Measurements from ENCODE around the gene NPTX2.
"Not testable (repeated sequence)": the region's sequence is repeated elsewhere in the genome, so short reads cannot be mapped to it uniquely, and the experiment has no call there.

Gene NPTX2, protein sequence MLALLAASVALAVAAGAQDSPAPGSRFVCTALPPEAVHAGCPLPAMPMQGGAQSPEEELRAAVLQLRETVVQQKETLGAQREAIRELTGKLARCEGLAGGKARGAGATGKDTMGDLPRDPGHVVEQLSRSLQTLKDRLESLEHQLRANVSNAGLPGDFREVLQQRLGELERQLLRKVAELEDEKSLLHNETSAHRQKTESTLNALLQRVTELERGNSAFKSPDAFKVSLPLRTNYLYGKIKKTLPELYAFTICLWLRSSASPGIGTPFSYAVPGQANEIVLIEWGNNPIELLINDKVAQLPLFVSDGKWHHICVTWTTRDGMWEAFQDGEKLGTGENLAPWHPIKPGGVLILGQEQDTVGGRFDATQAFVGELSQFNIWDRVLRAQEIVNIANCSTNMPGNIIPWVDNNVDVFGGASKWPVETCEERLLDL

DNA sequence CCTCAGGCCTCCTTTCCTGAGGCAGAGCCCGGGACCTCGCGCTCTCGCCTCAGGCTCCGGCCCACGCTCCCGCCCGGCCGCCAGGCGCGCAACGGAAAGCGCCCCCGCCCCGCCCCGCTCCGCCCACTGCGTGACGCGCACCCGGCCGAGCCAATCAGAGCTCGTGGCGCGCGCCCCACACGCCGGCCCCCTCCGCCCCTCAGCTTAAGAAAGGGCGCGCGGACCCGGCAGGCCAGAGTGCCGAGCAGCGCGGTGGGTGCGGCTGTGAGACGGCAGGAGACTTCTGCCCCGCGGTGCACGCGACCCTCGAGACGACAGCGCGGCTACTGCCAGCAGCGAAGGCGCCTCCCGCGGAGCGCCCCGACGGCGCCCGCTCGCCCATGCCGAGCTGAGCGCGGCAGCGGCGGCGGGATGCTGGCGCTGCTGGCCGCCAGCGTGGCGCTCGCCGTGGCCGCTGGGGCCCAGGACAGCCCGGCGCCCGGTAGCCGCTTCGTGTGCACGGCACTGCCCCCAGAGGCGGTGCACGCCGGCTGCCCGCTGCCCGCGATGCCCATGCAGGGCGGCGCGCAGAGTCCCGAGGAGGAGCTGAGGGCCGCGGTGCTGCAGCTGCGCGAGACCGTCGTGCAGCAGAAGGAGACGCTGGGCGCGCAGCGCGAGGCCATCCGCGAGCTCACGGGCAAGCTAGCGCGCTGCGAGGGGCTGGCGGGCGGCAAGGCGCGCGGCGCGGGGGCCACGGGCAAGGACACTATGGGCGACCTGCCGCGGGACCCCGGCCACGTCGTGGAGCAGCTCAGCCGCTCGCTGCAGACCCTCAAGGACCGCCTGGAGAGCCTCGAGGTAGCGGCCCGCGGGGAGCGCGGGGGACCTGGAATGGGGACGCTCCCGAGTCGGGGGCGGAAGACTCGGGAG lies at the start of gene NPTX2:
TSS of gene NPTX2 (plus strand) at position 235 of the 909 bp plus-strand sequence. CDS start at position 412, 177 bp downstream.
- Histone ChIP-seq H3K9me3 (ENCODE audit: control insufficient read depth, insufficient read depth, low read depth, low read length) (no peaks in the 10 kb centered on the region), H3K9ac (ENCODE audit: low read length) (peak within 1 kb of the TSS; percentile 40), H3K27ac (ENCODE audit: low read depth, low read length) (no peak within 1 kb of the TSS), H3K27me3 (ENCODE audit: control insufficient read depth, insufficient read depth, low read length) (peaks cover 87% of the 10 kb centered on the region), H3K36me3 (ENCODE audit: control insufficient read depth, insufficient read depth, low read length) (no peaks in the 10 kb centered on the region), H3K4me3 (ENCODE audit: low read depth, low read length) (peak within 1 kb of the TSS; percentile 68), H3K4me1 (ENCODE audit: control insufficient read depth, insufficient read depth, low read length) (peaks cover 10% of the 10 kb centered on the region)

DNA sequence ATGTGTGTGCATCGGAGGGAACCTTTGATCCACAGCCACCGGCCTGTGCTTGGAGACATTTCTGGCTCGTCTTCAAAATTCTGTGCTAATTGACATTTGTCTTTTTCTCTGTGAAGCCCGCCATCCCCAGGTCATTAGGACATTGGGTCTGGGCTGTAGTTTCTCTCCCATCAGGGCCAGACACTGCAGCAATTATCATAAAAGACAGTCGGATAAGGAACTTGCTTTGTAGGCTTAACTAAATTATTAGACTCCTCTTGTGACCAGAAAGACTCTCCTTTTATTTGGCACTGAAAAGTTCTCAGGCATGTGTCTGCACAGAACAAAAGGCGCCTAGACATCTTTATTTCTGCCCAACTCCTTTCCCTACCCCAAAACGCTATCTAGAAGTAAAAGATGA lies 49.1 kb upstream of the NPTX2 start:
- H3K9me3 ChIP-seq (ENCODE audit: control insufficient read depth, insufficient read depth, low read depth, low read length): peaks cover 14% of the 10 kb centered on the region; the same call in 1 of the 2 replicates
- H3K4me3 ChIP-seq (ENCODE audit: low read depth, low read length): no peak overlapping the region
- H3K27ac ChIP-seq (ENCODE audit: low read depth, low read length): no peak overlapping the region
- no peaks in the 10 kb centered on the region for H3K4me1 ChIP-seq (ENCODE audit: control insufficient read depth, insufficient read depth, low read length)
- H3K27me3 ChIP-seq (ENCODE audit: control insufficient read depth, insufficient read depth, low read length): no peaks in the 10 kb centered on the region
- no peaks in the 10 kb centered on the region for H3K36me3 ChIP-seq (ENCODE audit: control insufficient read depth, insufficient read depth, low read length)
- H3K9ac ChIP-seq (ENCODE audit: low read length): no peak overlapping the region

GRCh38 chr7:98568891-98569290 lies 48.2 kb upstream of the NPTX2 start:
- no peak overlapping the region for H3K27ac ChIP-seq (ENCODE audit: low read depth, low read length)
- H3K27me3 ChIP-seq (ENCODE audit: control insufficient read depth, insufficient read depth, low read length): no peaks in the 10 kb centered on the region
- no peak overlapping the region for H3K9ac ChIP-seq (ENCODE audit: low read length)
- H3K36me3 ChIP-seq (ENCODE audit: control insufficient read depth, insufficient read depth, low read length): no peaks in the 10 kb centered on the region
- H3K9me3 ChIP-seq (ENCODE audit: control insufficient read depth, insufficient read depth, low read depth, low read length): peaks cover 13% of the 10 kb centered on the region; the same call in 1 of the 2 replicates
- H3K4me1 ChIP-seq (ENCODE audit: control insufficient read depth, insufficient read depth, low read length): no peaks in the 10 kb centered on the region
- H3K4me3 ChIP-seq (ENCODE audit: low read depth, low read length): no peak overlapping the region

DNA sequence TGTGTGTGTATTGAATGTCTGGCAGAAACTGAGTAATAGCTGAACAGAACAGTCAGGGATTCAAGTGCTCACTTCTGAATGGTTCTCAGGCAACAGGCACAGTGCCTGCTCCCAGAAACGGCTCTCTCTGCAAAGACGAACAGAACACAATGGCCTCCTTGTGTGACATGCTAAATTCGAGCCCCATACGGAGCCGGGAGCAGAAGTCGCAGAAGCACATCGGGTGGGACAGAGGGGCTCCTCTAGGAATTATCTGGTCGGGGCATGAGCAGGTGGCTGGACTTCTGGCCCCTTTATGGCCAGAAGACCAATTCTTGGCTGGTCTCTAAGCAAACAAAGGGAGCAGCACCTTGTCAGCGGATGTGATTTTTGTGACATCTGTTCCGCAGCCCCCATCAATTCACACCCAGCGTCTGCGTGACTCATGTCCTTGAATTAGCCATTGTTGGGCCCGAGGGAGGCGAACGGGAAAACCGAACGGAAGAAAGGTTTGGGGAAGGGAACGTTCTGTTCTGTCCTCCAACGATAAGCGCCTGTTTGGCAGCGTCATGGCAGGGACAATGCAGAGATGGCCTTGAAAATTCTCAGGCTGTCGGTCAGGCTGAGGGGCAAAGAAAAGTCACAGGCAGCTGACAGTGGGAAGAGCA lies 47.3 kb upstream of the NPTX2 start:
- no peaks in the 10 kb centered on the region for H3K27me3 ChIP-seq (ENCODE audit: control insufficient read depth, insufficient read depth, low read length)
- peaks cover 5% of the 10 kb centered on the region for H3K9me3 ChIP-seq (ENCODE audit: control insufficient read depth, insufficient read depth, low read depth, low read length)
- H3K9ac ChIP-seq (ENCODE audit: low read length): no peak overlapping the region
- no peak overlapping the region for H3K4me3 ChIP-seq (ENCODE audit: low read depth, low read length)
- no peaks in the 10 kb centered on the region for H3K4me1 ChIP-seq (ENCODE audit: control insufficient read depth, insufficient read depth, low read length)
- H3K27ac ChIP-seq (ENCODE audit: low read depth, low read length): no peak overlapping the region
- H3K36me3 ChIP-seq (ENCODE audit: control insufficient read depth, insufficient read depth, low read length): no peaks in the 10 kb centered on the region

DNA sequence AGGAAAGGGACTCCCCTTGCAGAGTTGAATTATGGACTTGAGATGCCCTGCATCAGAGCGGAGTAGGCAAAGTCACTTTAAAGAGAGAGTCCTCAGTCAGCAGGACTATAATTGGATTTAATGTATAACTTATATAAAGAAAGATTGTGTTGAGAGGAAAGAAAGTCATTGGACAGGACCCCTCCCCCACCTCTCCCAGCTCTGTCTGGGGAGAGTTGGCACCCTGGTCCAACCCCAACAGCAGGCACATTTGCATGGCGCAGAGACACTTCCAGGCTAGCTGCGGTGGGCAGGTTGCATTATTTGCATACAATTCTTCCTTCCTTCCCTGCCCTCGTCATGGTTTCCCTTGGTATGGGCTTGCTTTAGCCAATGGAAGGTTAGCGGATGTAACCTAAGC lies 46.1 kb upstream of the NPTX2 start:
- Histone ChIP-seq H3K4me1 (ENCODE audit: control insufficient read depth, insufficient read depth, low read length) (no peaks in the 10 kb centered on the region), H3K4me3 (ENCODE audit: low read depth, low read length) (no peak overlapping the region), H3K36me3 (ENCODE audit: control insufficient read depth, insufficient read depth, low read length) (no peaks in the 10 kb centered on the region), H3K27ac (ENCODE audit: low read depth, low read length) (no peak overlapping the region), H3K27me3 (ENCODE audit: control insufficient read depth, insufficient read depth, low read length) (no peaks in the 10 kb centered on the region), H3K9ac (ENCODE audit: low read length) (no peak overlapping the region), H3K9me3 (ENCODE audit: control insufficient read depth, insufficient read depth, low read depth, low read length) (peaks cover 8% of the 10 kb centered on the region)

DNA sequence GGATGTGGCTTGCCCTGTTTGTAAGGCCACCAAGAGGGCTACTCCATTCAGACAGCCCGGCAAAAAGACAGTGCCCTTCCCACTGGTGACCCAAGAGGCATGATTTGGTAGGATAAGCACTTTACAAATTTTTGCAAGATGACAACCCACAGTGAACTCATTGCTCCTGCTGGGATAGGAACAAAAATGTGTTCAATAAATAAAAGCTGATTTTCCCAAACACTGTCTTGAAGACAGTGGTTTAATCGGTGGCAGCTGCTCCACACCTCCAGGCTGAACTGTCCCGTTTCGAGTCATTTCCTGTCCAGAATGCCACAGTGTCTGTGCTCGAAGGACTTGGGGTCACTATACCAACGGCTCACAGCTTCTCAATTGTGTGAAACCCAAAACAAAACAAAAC lies 45.1 kb upstream of the NPTX2 start:
- H3K27me3 ChIP-seq (ENCODE audit: control insufficient read depth, insufficient read depth, low read length): no peaks in the 10 kb centered on the region
- H3K9me3 ChIP-seq (ENCODE audit: control insufficient read depth, insufficient read depth, low read depth, low read length): peaks cover 17% of the 10 kb centered on the region
- H3K27ac ChIP-seq (ENCODE audit: low read depth, low read length): no peak overlapping the region
- H3K36me3 ChIP-seq (ENCODE audit: control insufficient read depth, insufficient read depth, low read length): no peaks in the 10 kb centered on the region
- H3K9ac ChIP-seq (ENCODE audit: low read length): no peak overlapping the region
- no peaks in the 10 kb centered on the region for H3K4me1 ChIP-seq (ENCODE audit: control insufficient read depth, insufficient read depth, low read length)
- no peak overlapping the region for H3K4me3 ChIP-seq (ENCODE audit: low read depth, low read length)

- not testable (repeated sequence) for H3K36me3 ChIP-seq (ENCODE audit: control insufficient read depth, insufficient read depth, low read length); H3K27me3 ChIP-seq (ENCODE audit: control insufficient read depth, insufficient read depth, low read length); H3K4me1 ChIP-seq (ENCODE audit: control insufficient read depth, insufficient read depth, low read length); H3K4me3 ChIP-seq (ENCODE audit: low read depth, low read length); H3K9ac ChIP-seq (ENCODE audit: low read length); H3K27ac ChIP-seq (ENCODE audit: low read depth, low read length)
- H3K9me3 ChIP-seq (ENCODE audit: control insufficient read depth, insufficient read depth, low read depth, low read length): peaks cover 23% of the 10 kb centered on the region
These were observed 44.4 kb upstream of the NPTX2 start for GRCh38 chr7:98572716-98573115.

DNA sequence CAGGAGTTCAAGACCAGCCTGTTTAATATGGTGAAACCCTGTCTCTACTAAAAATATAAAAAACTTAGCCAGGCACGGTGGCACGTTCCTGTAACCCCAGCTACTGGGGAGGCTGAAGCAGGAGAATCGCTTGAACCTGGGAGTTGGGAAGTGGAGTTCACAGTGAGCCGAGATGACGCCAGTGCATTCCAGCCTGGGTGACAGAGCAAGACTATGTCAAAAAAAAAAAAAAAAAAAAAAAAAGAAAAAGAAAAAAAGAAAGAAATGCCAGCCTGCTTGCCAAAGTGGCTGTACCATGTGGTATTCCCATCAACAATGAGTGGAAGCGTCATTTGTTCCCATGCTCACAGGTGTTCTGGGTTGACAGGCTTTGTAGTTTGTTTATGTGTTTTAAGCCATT lies 43.3 kb upstream of the NPTX2 start:
- Histone ChIP-seq H3K27me3 (ENCODE audit: control insufficient read depth, insufficient read depth, low read length) (no peaks in the 10 kb centered on the region), H3K9me3 (ENCODE audit: control insufficient read depth, insufficient read depth, low read depth, low read length) (peaks cover 24% of the 10 kb centered on the region), H3K36me3 (ENCODE audit: control insufficient read depth, insufficient read depth, low read length) (no peaks in the 10 kb centered on the region), H3K27ac (ENCODE audit: low read depth, low read length) (no peak overlapping the region), H3K4me3 (ENCODE audit: low read depth, low read length) (no peak overlapping the region), H3K9ac (ENCODE audit: low read length) (no peak overlapping the region), H3K4me1 (ENCODE audit: control insufficient read depth, insufficient read depth, low read length) (no peaks in the 10 kb centered on the region)

- Histone ChIP-seq H3K9me3 (ENCODE audit: control insufficient read depth, insufficient read depth, low read depth, low read length) (peaks cover 24% of the 10 kb centered on the region), H3K4me1 (ENCODE audit: control insufficient read depth, insufficient read depth, low read length) (no peaks in the 10 kb centered on the region), H3K36me3 (ENCODE audit: control insufficient read depth, insufficient read depth, low read length) (no peaks in the 10 kb centered on the region), H3K9ac (ENCODE audit: low read length) (no peak overlapping the region), H3K27me3 (ENCODE audit: control insufficient read depth, insufficient read depth, low read length) (no peaks in the 10 kb centered on the region), H3K4me3 (ENCODE audit: low read depth, low read length) (no peak overlapping the region), H3K27ac (ENCODE audit: low read depth, low read length) (no peak overlapping the region)
These were observed 41.2 kb upstream of the NPTX2 start for GRCh38 chr7:98575878-98576277.

GRCh38 chr7:98584830-98585229 lies 32.3 kb upstream of the NPTX2 start:
- Histone ChIP-seq H3K9ac (ENCODE audit: low read length) (no peak overlapping the region), H3K36me3 (ENCODE audit: control insufficient read depth, insufficient read depth, low read length) (no peaks in the 10 kb centered on the region), H3K27me3 (ENCODE audit: control insufficient read depth, insufficient read depth, low read length) (peaks cover 5% of the 10 kb centered on the region; the same call in 1 of the 2 replicates), H3K27ac (ENCODE audit: low read depth, low read length) (no peak overlapping the region), H3K9me3 (ENCODE audit: control insufficient read depth, insufficient read depth, low read depth, low read length) (0 out of 2 replicates have a peak, but pooled peaks cover 2% of the 10 kb centered on the region), H3K4me1 (ENCODE audit: control insufficient read depth, insufficient read depth, low read length) (no peaks in the 10 kb centered on the region), H3K4me3 (ENCODE audit: low read depth, low read length) (no peak overlapping the region)
